ENCODE measurements around the gene MEIOSIN.
A peak's percentile ranks its signal among the peaks of the same experiment; 100 is the strongest.
"Not testable (repeated sequence)": the region's sequence is repeated elsewhere in the genome, so short reads cannot be mapped to it uniquely, and the experiment has no call there.

Gene MEIOSIN

GRCh38 chr19:45781214-45782161 is 48.2 kb downstream of the MEIOSIN start:
- peak in 1 of 2 experiments; percentile 42 for DNase-seq

GRCh38 chr19:45782162-45782691 is 49.0 kb downstream of the MEIOSIN start, which contains the start of gene DMPK:
Gene DMPK, minus strand, starts transcription at chr19:45782490. Its CDS starts 138 bp downstream, at chr19:45782352.
- DNase-seq: no peak

- no peak for DNase-seq
Observed at GRCh38 chr19:45782820-45783785, 49.9 kb downstream of the MEIOSIN start.

- DNase-seq: no peak
Observed at GRCh38 chr19:45784096-45784495, 50.9 kb downstream of the MEIOSIN start.

GRCh38 chr19:45785097-45785496 is 51.9 kb downstream of the MEIOSIN start:
- DNase-seq: peak; percentile 18 to 60

GRCh38 chr19:45785781-45786532 is 52.7 kb downstream of the MEIOSIN start:
- no peak for DNase-seq

- DNase-seq: no peak
Observed at GRCh38 chr19:45786533-45786894, 53.3 kb downstream of the MEIOSIN start.

GRCh38 chr19:45789035-45789786 is 56.0 kb downstream of the MEIOSIN start:
- no peak for DNase-seq

- DNase-seq: no peak
Observed at GRCh38 chr19:45790942-45791341, 57.7 kb downstream of the MEIOSIN start.

- DNase-seq: no peak
Observed at GRCh38 chr19:45791744-45792469, 58.7 kb downstream of the MEIOSIN start.

- peak; percentile 94 to 96 for DNase-seq
Observed at GRCh38 chr19:45792470-45793177, 59.4 kb downstream of the MEIOSIN start, which contains the start of gene DMWD. Gene DMWD, minus strand, starts transcription at chr19:45792845. Its CDS starts 89 bp downstream, at chr19:45792756.

GRCh38 chr19:45793178-45793564 is 59.9 kb downstream of the MEIOSIN start:
- no peak for DNase-seq

GRCh38 chr19:45793876-45794275 is 60.6 kb downstream of the MEIOSIN start:
- no peak for DNase-seq

GRCh38 chr19:45794627-45795026 is 61.4 kb downstream of the MEIOSIN start:
- no peak for DNase-seq

GRCh38 chr19:45798995-45799517 is 65.8 kb downstream of the MEIOSIN start:
- DNase-seq: peak in 1 of 2 experiments; percentile 52

GRCh38 chr19:45799541-45799940 is 66.3 kb downstream of the MEIOSIN start:
- DNase-seq: not testable (repeated sequence)

GRCh38 chr19:45800070-45800553 is 66.9 kb downstream of the MEIOSIN start:
- DNase-seq: no peak

GRCh38 chr19:45801603-45802175 is 68.5 kb downstream of the MEIOSIN start:
- no peak for DNase-seq

Data from NCI-H524 (cell line).